ENCODE results near the gene IL20.

The IL20 gene

GRCh38 chr1:206882555-206882954 is 17.1 kb downstream of the IL20 start:
- DNase-seq, result no peak

- no peak for DNase-seq
Observed at GRCh38 chr1:206883160-206883559, 17.7 kb downstream of the IL20 start.

- no peak for DNase-seq
Observed at GRCh38 chr1:206883876-206884275, 18.5 kb downstream of the IL20 start.

- DNase-seq, result no peak
Observed at GRCh38 chr1:206885341-206886060, 20.1 kb downstream of the IL20 start.

- no peak for DNase-seq
Observed at GRCh38 chr1:206886831-206887230, 21.4 kb downstream of the IL20 start.

- DNase-seq, result no peak
Observed at GRCh38 chr1:206887701-206888100, 22.3 kb downstream of the IL20 start.

- peak; percentile 54 for DNase-seq
Observed at GRCh38 chr1:206890125-206891060, 25.0 kb downstream of the IL20 start.

- no peak for DNase-seq
Observed at GRCh38 chr1:206891412-206891811, 26.0 kb downstream of the IL20 start.

- DNase-seq, result peak; percentile 64
Observed at GRCh38 chr1:206892351-206892984, 27.0 kb downstream of the IL20 start.

- DNase-seq, result no peak
Observed at GRCh38 chr1:206893380-206893779, 28.0 kb downstream of the IL20 start.

GRCh38 chr1:206895325-206895724 is 29.9 kb downstream of the IL20 start:
- DNase-seq, result no peak

- peak; percentile 62 for DNase-seq
Observed at GRCh38 chr1:206895837-206896242, 30.4 kb downstream of the IL20 start.

- no peak for DNase-seq
Observed at GRCh38 chr1:206896261-206896660, 30.8 kb downstream of the IL20 start.

- no peak for DNase-seq
Observed at GRCh38 chr1:206897175-206897574, 31.8 kb downstream of the IL20 start, which contains the start of gene IL24. Gene IL24, plus strand, starts transcription at chr1:206897443. Its CDS starts 390 bp downstream, at chr1:206897833.

- DNase-seq, result peak; percentile 78
Observed at GRCh38 chr1:206898089-206898914, 32.9 kb downstream of the IL20 start.

- no peak for DNase-seq
Observed at GRCh38 chr1:206898915-206899431, 33.5 kb downstream of the IL20 start.

- DNase-seq, result no peak
Observed at GRCh38 chr1:206899717-206900116, 34.3 kb downstream of the IL20 start.

- DNase-seq, result no peak
Observed at GRCh38 chr1:206900149-206900548, 34.7 kb downstream of the IL20 start.

- DNase-seq, result no peak
Observed at GRCh38 chr1:206901944-206902343, 36.5 kb downstream of the IL20 start.

- DNase-seq, result no peak
Observed at GRCh38 chr1:206902702-206903101, 37.3 kb downstream of the IL20 start.

GRCh38 chr1:206903687-206904086 is 38.3 kb downstream of the IL20 start:
- DNase-seq, result peak; percentile 42

Measured in fibroblast of skin of right biceps (primary cell).